Measurements from ENCODE around the gene PRPS1L1.

DNA sequence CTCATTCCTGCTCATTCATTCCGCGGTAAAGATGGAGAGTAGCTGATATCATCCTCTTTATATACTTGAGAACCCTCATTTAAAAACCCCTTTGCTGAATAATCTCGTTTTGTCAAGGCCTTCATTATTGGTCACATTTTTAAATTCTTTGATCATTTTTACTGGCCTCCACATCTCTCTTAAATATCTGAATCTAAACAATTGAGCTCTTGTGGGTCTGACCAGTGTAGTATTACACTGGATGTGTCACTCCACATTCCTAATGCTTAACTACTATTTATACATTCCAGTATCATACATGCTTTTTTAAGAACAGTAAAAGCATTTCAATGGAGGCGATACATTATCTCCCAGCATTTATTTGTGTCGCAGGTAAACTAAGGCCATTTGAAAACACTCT, 12.6 kb upstream of the PRPS1L1 start:
- TF ChIP-seq GATA3 (IDR thresholded peaks at IDR 0.05; ENCODE audit: low read depth, low read length) (no peak), GATA2 (IDR thresholded peaks at IDR 0.05; ENCODE audit: low read depth, low read length) (no peak)
